ENCODE data around the gene ELP1.
"Not testable (repeated sequence)": the region's sequence is repeated elsewhere in the genome, so short reads cannot be mapped to it uniquely, and the experiment has no call there.

- TF ChIP-seq, protein P1, sequence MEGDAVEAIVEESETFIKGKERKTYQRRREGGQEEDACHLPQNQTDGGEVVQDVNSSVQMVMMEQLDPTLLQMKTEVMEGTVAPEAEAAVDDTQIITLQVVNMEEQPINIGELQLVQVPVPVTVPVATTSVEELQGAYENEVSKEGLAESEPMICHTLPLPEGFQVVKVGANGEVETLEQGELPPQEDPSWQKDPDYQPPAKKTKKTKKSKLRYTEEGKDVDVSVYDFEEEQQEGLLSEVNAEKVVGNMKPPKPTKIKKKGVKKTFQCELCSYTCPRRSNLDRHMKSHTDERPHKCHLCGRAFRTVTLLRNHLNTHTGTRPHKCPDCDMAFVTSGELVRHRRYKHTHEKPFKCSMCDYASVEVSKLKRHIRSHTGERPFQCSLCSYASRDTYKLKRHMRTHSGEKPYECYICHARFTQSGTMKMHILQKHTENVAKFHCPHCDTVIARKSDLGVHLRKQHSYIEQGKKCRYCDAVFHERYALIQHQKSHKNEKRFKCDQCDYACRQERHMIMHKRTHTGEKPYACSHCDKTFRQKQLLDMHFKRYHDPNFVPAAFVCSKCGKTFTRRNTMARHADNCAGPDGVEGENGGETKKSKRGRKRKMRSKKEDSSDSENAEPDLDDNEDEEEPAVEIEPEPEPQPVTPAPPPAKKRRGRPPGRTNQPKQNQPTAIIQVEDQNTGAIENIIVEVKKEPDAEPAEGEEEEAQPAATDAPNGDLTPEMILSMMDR (IDR thresholded peaks at IDR 0.05), result not testable (repeated sequence)
- TF ChIP-seq ZNF317 (CRISPR knock-in tag; IDR thresholded peaks at IDR 0.05; ENCODE audit: borderline replicate concordance, low read depth); IRF2 (CRISPR knock-in tag; IDR thresholded peaks at IDR 0.05; ENCODE audit: borderline replicate concordance, low read depth); MLX (CRISPR knock-in tag; IDR thresholded peaks at IDR 0.05); JUN (CRISPR knock-in tag; IDR thresholded peaks at IDR 0.05): not testable (repeated sequence)
Measured at GRCh38 chr9:108971392-108971791, 37.5 kb upstream of the ELP1 start.

Measured in WTC11 (cell line).